Neural cell (in vitro differentiated cells): Measurements from ENCODE around the gene THBS2.

ENCODE experiments used
- EP300 ChIP-seq: fragments of 450-650 bp; conservative IDR thresholded peaks from 2 replicates; pipeline ENCODE4 v1.6.1; 2014; ENCODE audit warnings: antibody characterized with exemption, mild to moderate bottlenecking, moderate library complexity; ENCODE audit not compliant: poor library complexity, severe bottlenecking
- EZH2 ChIP-seq: fragments of 200-600, 300-800 bp; shearing (Covaris generic), sonication (generic); IDR thresholded peaks from 2 replicates; pipeline ENCODE4 v1.6.1; 2014; ENCODE audit warnings: antibody characterized with exemption, low read length, borderline replicate concordance, mild to moderate bottlenecking; ENCODE audit not compliant: insufficient read depth, poor library complexity, severe bottlenecking
- MXI1 ChIP-seq: fragments of 450-650 bp; conservative IDR thresholded peaks from 2 replicates; pipeline ENCODE4 v1.6.1; 2014; ENCODE audit warnings: antibody characterized with exemption, mild to moderate bottlenecking; ENCODE audit not compliant: poor library complexity, severe bottlenecking
- POLR2AphosphoS5 ChIP-seq: IDR thresholded peaks from 2 replicates; pipeline ENCODE4 v1.6.1; 2012
- RAD21 ChIP-seq: fragments of 450-650 bp; conservative IDR thresholded peaks from 2 replicates; pipeline ENCODE4 v1.6.1; 2014; ENCODE audit warnings: antibody characterized with exemption, mild to moderate bottlenecking, moderate library complexity
- SMC3 ChIP-seq: fragments of 450-650 bp; conservative IDR thresholded peaks from 2 replicates; pipeline ENCODE4 v1.6.1; 2014; ENCODE audit warnings: antibody characterized with exemption, mild to moderate bottlenecking, moderate library complexity; ENCODE audit not compliant: poor library complexity
- TAF1 ChIP-seq: IDR thresholded peaks from 2 replicates; pipeline ENCODE4 v1.6.1; 2012; ENCODE audit warnings: low read depth
- TF ChIP-seq, protein P1 (sequence below): fragments of 450-650 bp; IDR thresholded peaks from 2 replicates; pipeline ENCODE4 v1.5.1; 2014; ENCODE audit warnings: antibody characterized with exemption, mild to moderate bottlenecking, moderate library complexity; ENCODE audit not compliant: poor library complexity, severe bottlenecking
- TF ChIP-seq, protein P2 (sequence below): IDR thresholded peaks from 2 replicates; pipeline ENCODE4 v1.6.1; 2012; ENCODE audit warnings: borderline replicate concordance

DNA sequence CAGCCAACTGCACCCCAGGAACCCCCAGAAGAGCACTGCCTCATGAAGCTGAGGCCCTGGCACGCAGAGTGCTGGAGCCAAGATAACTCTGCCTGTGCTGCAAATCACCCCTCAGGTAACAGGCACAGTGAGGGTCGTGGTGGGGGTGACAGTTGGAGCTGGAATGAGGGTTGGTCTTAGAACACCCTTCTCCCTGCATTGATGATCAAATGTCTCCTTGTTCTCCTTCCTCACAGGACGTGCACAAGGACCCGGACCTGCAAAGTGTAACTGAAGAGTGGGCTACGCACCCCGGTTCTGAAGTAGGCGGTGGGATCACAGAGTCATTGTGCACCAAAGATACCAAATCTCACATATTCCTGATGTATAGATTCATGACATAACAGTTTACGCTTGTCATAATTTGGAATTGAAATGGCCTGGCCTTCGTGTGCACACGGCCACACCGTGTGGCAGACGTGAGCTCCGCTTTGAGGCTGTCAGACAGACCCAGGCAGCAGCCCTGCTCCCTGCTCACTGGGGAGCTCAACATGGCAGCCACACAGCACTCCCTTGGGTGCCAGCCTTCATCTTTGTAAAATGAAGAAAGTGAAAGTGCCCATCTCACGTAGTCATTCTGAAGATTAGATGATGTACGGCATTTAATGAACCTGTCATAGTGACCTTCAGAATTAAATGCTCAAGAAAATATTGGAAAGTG, 8.8 kb downstream of the THBS2 start:
- TF ChIP-seq, protein P1, sequence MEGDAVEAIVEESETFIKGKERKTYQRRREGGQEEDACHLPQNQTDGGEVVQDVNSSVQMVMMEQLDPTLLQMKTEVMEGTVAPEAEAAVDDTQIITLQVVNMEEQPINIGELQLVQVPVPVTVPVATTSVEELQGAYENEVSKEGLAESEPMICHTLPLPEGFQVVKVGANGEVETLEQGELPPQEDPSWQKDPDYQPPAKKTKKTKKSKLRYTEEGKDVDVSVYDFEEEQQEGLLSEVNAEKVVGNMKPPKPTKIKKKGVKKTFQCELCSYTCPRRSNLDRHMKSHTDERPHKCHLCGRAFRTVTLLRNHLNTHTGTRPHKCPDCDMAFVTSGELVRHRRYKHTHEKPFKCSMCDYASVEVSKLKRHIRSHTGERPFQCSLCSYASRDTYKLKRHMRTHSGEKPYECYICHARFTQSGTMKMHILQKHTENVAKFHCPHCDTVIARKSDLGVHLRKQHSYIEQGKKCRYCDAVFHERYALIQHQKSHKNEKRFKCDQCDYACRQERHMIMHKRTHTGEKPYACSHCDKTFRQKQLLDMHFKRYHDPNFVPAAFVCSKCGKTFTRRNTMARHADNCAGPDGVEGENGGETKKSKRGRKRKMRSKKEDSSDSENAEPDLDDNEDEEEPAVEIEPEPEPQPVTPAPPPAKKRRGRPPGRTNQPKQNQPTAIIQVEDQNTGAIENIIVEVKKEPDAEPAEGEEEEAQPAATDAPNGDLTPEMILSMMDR: no peak
- TF ChIP-seq EZH2 (no peak), EP300 (no peak), POLR2AphosphoS5 (no peak), RAD21 (no peak), MXI1 (no peak), TAF1 (no peak), SMC3 (no peak)
- TF ChIP-seq, protein P2, sequence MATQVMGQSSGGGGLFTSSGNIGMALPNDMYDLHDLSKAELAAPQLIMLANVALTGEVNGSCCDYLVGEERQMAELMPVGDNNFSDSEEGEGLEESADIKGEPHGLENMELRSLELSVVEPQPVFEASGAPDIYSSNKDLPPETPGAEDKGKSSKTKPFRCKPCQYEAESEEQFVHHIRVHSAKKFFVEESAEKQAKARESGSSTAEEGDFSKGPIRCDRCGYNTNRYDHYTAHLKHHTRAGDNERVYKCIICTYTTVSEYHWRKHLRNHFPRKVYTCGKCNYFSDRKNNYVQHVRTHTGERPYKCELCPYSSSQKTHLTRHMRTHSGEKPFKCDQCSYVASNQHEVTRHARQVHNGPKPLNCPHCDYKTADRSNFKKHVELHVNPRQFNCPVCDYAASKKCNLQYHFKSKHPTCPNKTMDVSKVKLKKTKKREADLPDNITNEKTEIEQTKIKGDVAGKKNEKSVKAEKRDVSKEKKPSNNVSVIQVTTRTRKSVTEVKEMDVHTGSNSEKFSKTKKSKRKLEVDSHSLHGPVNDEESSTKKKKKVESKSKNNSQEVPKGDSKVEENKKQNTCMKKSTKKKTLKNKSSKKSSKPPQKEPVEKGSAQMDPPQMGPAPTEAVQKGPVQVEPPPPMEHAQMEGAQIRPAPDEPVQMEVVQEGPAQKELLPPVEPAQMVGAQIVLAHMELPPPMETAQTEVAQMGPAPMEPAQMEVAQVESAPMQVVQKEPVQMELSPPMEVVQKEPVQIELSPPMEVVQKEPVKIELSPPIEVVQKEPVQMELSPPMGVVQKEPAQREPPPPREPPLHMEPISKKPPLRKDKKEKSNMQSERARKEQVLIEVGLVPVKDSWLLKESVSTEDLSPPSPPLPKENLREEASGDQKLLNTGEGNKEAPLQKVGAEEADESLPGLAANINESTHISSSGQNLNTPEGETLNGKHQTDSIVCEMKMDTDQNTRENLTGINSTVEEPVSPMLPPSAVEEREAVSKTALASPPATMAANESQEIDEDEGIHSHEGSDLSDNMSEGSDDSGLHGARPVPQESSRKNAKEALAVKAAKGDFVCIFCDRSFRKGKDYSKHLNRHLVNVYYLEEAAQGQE: no peak
